Activated T-helper 1 cell treated with anti-CD3 and anti-CD28 coated beads, Interleukin-12 subunit alpha, Interleukin-12 subunit beta, Interleukin-2, Interleukin-4 antibody, amounts not matched to agents 30 ng/mL and 10 ng/mL and 1 ng/mL, durations not matched to agents 14 hours and 24 hours and 36 hours (primary cell): Measurements from ENCODE around the gene PRR4. TPM values are rescaled to one million over a fixed set of nuclear protein-coding genes. Genes with fewer than 3 reads are reported as not detected.

Experiments
- DNase-seq: peaks from one replicate; pipeline ENCODE4 v3.0.0; 2021; ENCODE audit warnings: low spot score
- H3K27ac Mint-ChIP-seq: one replicate; pipeline ENCODE4 v1.8.0; 2021; ENCODE audit warnings: mild to moderate bottlenecking, mixed read lengths
- H3K27me3 Mint-ChIP-seq: one replicate; pipeline ENCODE4 v1.8.0; 2022; ENCODE audit warnings: mild to moderate bottlenecking, moderate library complexity, mixed read lengths; ENCODE audit not compliant: insufficient read depth
- H3K36me3 Mint-ChIP-seq: one replicate; pipeline ENCODE4 v1.8.0; 2021; ENCODE audit warnings: low read depth, mixed read lengths
- H3K4me1 Mint-ChIP-seq: one replicate; pipeline ENCODE4 v1.8.0; 2021; ENCODE audit warnings: low read depth, mixed read lengths
- H3K4me3 Mint-ChIP-seq: one replicate; pipeline ENCODE4 v1.8.0; 2021; ENCODE audit warnings: mild to moderate bottlenecking, moderate library complexity, mixed read lengths
- H3K9me3 Mint-ChIP-seq: one replicate; pipeline ENCODE4 v1.8.0; 2021; ENCODE audit warnings: mixed read lengths
- intact Hi-C: fragments of 100-400 bp; cut with micrococcal nuclease; formaldehyde crosslinking; loops from one replicate; pipeline ENCODE4 v1.15.1; 2024
- total RNA-seq: library from RNA; stranded (reverse); gene quantifications from 2 replicates; pipeline ENCODE4 v1.2.3, GENCODE V29; 2022

The PRR4 gene, protein sequence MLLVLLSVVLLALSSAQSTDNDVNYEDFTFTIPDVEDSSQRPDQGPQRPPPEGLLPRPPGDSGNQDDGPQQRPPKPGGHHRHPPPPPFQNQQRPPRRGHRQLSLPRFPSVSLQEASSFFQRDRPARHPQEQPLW
- total RNA-seq = 1.9 and 3.6 TPM in 2 replicates

DNA sequence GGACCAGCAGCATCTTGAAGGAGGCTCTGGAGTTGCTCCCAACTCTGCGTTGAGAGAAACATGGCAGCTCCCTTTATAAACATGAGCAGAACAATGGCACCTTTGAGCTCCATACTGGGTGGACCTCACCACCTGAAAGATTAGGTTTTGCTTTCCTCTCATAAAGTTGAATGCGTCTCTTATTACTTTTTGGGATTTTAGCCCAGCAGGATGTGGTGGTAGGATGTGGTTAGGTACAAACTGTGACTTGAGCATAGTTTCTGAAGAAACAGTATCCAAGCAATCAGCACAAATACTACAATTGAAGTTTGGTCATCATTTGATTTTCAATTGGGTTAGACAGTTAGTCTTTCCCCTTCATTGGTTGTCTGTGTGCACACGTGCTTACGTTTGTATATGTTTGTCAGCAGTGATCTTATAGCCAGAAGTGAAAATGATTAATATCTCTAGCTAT, at the start of gene PRR4:
Gene PRR4 (minus strand): TSS at position 51 of the 454 bp plus-strand sequence. CDS start 38 bp downstream, at position 13.
- H3K9me3 Mint-ChIP-seq = peaks cover under 1% of the 10 kb centered on the region

DNA sequence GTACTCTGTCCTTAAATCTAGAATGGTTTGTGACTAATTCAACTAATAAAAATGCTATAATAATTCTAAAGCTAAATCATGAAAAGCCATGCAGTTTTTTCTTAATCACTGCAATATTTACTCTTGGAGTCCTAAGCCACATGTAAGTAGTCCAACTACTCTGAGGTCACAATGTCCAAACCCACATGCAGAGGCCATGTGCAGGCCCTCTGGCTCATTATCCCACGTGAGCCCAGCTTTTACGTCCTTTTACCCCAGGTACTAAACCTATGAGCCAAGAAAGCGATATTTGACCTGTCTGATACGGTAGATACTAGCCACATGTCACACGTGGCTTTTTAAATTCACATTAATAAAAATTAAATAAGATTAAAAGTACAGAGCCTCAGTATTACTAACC, 47.6 kb upstream of the PRR4 start:
- no peaks in the 10 kb centered on the region for H3K4me1 Mint-ChIP-seq
- DNase-seq = no peak
- H3K27ac Mint-ChIP-seq = no peak overlapping the region

More for the DNA sequence above, at the start of gene PRR4:
- peak; percentile 37 for DNase-seq
- no peaks in the 10 kb centered on the region for H3K27me3 Mint-ChIP-seq
- intact Hi-C loops = no loop called here
- H3K36me3 Mint-ChIP-seq = peaks cover 5% of the 10 kb centered on the region
- peaks cover 34% of the 10 kb centered on the region for H3K4me1 Mint-ChIP-seq
- H3K27ac Mint-ChIP-seq = no peak within 1 kb of the TSS
- no peak within 1 kb of the TSS for H3K4me3 Mint-ChIP-seq

DNA sequence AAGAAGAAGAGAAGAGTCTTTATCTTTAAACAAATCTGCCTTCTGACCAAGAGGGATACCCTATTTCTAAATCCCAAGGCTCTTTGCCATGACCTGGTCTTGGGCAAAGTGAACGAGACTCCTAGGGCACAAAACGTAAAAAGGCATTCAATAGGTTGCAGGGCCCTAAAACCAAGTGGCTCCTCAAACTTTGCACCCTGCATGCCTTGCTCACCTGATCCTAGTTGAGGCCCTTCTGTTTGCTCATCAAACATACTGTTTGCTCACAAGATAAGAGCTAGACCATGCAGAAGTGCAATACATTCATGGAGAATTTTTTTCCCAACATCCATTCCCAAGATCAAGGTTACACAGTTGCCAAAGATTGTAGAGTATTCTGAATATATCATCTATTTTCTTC, 42.7 kb upstream of the PRR4 start:
- no peak for DNase-seq
- Mint-ChIP-seq H3K27me3 (no peaks in the 10 kb centered on the region), H3K4me1 (no peaks in the 10 kb centered on the region), H3K27ac (no peak overlapping the region), H3K9me3 (no peaks in the 10 kb centered on the region), H3K36me3 (no peaks in the 10 kb centered on the region), H3K4me3 (no peak overlapping the region)
- intact Hi-C loops = no loop called here

More for the DNA sequence above, 47.6 kb upstream of the PRR4 start:
- Mint-ChIP-seq H3K4me3 (no peak overlapping the region), H3K27me3 (no peaks in the 10 kb centered on the region), H3K9me3 (peaks cover 2% of the 10 kb centered on the region), H3K36me3 (no peaks in the 10 kb centered on the region)
- intact Hi-C loops = no loop called here

DNA sequence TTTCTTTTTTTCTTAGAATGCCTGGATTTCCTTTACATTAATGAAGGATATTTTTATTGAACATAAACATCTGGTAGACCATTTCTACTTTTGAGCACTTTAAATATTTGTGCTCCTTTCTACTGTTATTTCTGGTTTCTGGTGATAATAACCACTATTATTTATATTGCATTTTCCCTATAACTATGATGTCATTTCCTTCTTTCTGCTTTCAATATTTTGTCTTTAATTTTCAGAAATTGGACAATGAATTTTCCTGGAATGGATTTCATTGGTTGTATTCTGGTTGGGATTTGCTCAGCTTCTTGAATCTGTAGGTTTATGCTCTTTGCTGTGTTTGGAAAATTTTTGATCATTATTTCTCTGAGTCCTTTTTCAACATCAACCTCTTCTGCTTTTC, 40.0 kb upstream of the PRR4 start:
- H3K27ac Mint-ChIP-seq = no peak overlapping the region
- H3K27me3 Mint-ChIP-seq = no peaks in the 10 kb centered on the region
- H3K9me3 Mint-ChIP-seq = no peaks in the 10 kb centered on the region
- H3K36me3 Mint-ChIP-seq = no peaks in the 10 kb centered on the region
- no peaks in the 10 kb centered on the region for H3K4me1 Mint-ChIP-seq
- intact Hi-C loops = no loop called here
- DNase-seq = no peak
- H3K4me3 Mint-ChIP-seq = no peak overlapping the region

DNA sequence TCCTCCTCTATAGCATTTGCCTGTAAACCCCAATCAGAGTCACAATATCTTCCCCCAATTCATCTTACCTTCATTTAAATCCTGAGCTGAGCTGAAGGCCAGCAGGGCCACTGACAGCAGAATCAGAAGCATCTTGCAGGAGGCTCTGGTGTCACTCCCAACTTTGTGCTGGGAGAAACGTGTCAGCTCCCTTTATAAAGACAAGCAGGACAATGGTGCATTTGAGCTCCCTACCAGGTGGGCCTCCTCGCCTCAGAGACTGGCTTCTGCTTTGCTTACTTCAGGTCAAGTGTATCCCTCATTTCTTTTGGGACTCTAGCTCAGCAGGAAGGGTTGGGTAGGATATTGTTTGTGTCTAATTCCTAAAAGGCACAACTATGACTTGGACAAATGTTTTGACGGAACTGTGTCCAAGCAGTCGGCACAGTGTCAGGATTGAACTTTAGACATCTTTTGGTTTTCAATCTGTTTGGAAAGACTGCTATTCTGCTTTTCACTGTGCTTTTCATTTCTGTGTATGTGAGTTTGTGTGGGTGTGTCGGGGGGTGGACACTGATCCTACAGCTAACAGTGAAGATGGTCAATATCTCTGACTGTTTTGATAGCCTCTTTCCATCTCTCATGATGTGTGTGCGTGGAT, 34.9 kb upstream of the PRR4 start, which contains the start of gene PRH1:
Gene PRH1 (minus strand): TSS at position 170 of the 640 bp plus-strand sequence. CDS start 38 bp downstream, at position 132.
- Mint-ChIP-seq H3K9me3 (no peaks in the 10 kb centered on the region), H3K27ac (no peak within 1 kb of the TSS), H3K4me1 (no peaks in the 10 kb centered on the region), H3K36me3 (peaks cover 1% of the 10 kb centered on the region), H3K27me3 (no peaks in the 10 kb centered on the region), H3K4me3 (no peak within 1 kb of the TSS)
- intact Hi-C loops = no loop called here
- DNase-seq = no peak

DNA sequence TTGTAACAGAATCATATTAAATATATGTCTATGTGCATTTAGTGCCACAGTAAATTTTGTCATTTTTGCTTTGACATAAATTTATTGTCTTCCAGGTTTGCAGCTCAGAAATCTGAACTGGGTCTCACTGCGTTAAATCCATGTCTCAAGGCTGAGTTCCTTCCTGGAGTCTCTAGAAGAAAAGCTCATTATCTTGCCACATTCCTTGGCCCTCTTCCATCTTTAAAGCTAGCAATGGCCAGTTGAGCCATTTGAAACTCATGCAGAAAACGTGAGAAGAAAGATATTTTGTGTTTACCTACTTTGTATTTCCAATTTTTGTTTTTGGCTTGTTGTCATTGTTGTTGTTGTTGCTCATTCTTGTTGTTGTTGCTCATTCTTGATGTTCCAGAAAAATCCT, 24.1 kb upstream of the PRR4 start:
- Mint-ChIP-seq H3K9me3 (no peaks in the 10 kb centered on the region), H3K27ac (no peak overlapping the region), H3K27me3 (no peaks in the 10 kb centered on the region), H3K4me1 (no peaks in the 10 kb centered on the region), H3K36me3 (no peaks in the 10 kb centered on the region), H3K4me3 (no peak overlapping the region)
- DNase-seq = no peak
- intact Hi-C loops = no loop called here

DNA sequence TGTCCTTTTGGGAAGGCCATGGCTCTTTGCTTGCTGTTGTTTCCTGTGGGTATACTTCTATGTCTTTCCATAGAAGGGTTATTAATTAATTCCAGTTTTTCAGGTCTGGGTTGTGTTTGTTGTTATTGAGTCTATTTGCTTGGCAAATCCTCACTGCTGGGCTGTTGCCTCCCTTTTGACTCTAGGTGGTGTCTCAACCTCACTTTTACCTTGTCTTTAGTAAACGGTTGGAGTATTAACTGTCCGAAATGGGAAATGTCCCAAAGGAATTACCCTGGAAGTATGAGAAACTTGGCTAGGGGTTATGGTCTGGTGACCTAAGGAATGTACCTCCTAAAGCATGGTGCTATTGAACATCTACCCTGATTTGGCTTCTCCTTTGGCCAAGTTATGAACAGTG, 18.1 kb upstream of the PRR4 start:
- Mint-ChIP-seq H3K36me3 (no peaks in the 10 kb centered on the region), H3K4me1 (no peaks in the 10 kb centered on the region), H3K4me3 (no peak overlapping the region), H3K27me3 (no peaks in the 10 kb centered on the region), H3K9me3 (peaks cover 2% of the 10 kb centered on the region), H3K27ac (no peak overlapping the region)
- DNase-seq = no peak
- intact Hi-C loops = no loop called here

DNA sequence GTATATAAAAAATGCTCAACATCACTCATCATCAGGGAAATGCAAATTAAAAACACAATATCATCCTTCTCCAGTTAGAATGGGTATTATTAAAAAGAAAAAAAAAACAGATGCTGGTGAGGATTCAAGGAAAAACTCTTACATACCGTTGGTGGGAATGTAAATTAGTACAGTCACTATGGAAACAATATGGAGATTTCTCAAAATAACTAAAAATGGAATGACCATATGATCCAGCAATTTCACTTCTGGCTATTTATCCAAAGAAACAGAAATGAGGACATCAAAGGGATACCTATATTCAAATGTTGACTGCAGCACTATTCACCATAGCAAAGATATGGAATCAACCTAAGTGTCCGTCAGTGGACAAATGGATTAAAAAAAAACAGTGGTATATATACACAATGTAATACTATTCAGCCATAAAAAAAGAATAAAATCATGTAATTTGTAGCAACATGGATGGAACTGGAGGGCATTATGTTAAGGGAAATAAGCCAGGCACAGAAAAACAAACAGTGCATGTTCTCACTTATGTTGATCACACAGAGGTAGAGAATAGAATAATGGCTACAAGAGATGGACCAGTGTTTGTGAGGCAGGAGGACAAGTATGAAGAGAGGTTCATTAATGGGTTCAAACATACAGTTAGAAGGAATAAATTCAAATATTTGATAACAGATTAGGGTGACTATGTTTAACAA, 14.4 kb upstream of the PRR4 start:
- H3K27me3 Mint-ChIP-seq = no peaks in the 10 kb centered on the region
- intact Hi-C loops = no loop called here
- peaks cover 12% of the 10 kb centered on the region for H3K36me3 Mint-ChIP-seq
- H3K9me3 Mint-ChIP-seq = peaks cover 25% of the 10 kb centered on the region
- H3K27ac Mint-ChIP-seq = no peak overlapping the region
- no peak for DNase-seq
- H3K4me3 Mint-ChIP-seq = no peak overlapping the region
- no peaks in the 10 kb centered on the region for H3K4me1 Mint-ChIP-seq

DNA sequence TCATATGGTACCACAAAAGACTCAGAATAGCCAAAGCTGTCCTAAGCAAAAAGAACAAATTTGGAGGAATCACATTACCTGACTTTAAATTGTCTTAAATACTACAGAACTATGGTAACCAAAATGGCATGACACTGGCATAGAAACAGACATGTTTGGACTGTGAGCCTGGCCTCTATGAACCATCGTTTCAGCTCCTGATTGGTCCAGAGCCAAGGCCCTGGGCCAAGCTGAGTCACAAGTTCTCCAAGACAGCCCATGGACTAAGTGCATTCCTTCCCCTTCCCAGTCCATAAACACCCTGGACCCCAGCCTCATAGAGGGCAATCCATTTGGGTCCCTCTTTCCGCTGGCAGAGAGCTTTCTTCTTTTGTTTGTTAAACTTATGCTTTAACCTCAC, 12.1 kb upstream of the PRR4 start:
- DNase-seq = no peak
- Mint-ChIP-seq H3K4me3 (no peak overlapping the region), H3K27ac (no peak overlapping the region), H3K27me3 (no peaks in the 10 kb centered on the region), H3K36me3 (peaks cover 17% of the 10 kb centered on the region), H3K4me1 (no peaks in the 10 kb centered on the region), H3K9me3 (peaks cover 45% of the 10 kb centered on the region)
- intact Hi-C loops = no loop called here

DNA sequence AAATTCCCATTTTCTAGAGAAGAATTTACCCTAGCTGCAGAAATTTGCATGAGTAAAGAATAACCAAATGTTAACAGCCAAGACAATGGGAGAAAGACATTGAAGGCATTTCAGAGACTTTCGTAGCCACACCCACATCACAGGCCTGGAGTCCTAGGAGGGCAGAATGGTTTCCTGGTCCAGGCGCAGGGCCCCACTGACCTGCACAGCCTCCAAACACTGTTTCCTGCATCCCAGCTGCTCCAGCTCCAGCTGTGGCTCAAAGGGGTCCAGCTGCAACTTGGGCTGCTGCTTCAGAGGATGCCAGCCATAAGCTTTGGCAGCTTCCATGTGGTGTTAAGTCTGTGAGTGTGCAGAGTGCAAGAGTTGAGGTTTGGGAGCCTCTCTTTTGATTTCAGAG, 6.5 kb upstream of the PRR4 start:
- DNase-seq = no peak
- Mint-ChIP-seq H3K27ac (no peak overlapping the region), H3K27me3 (no peaks in the 10 kb centered on the region), H3K4me1 (peaks cover 12% of the 10 kb centered on the region), H3K36me3 (peaks cover 24% of the 10 kb centered on the region), H3K4me3 (no peak overlapping the region), H3K9me3 (peaks cover 47% of the 10 kb centered on the region)
- intact Hi-C loops = no loop called here

DNA sequence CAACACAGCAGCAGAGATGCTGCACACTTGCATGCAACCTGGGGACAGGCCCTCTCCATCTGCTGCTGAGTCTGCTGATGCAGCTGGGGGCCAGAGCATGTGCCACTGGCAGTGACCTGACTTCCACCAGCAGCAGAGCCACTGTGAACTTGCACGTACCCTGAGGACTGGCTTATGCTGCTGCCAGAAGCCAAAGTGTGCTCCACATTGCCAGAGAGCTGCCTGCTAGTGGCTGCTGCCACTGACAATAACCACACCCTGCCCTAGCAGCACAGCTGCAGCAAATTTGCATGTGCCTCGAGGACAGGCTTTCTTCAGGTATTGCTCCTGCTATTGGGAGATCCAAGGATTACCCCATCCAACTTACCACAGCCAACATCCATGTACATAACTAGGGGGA, 4.5 kb upstream of the PRR4 start:
- no peaks in the 10 kb centered on the region for H3K27me3 Mint-ChIP-seq
- no peak overlapping the region for H3K4me3 Mint-ChIP-seq
- no peak for DNase-seq
- H3K4me1 Mint-ChIP-seq = peaks cover 33% of the 10 kb centered on the region
- H3K27ac Mint-ChIP-seq = no peak overlapping the region
- intact Hi-C loops = no loop called here
- H3K36me3 Mint-ChIP-seq = peaks cover 16% of the 10 kb centered on the region
- peaks cover 33% of the 10 kb centered on the region for H3K9me3 Mint-ChIP-seq

DNA sequence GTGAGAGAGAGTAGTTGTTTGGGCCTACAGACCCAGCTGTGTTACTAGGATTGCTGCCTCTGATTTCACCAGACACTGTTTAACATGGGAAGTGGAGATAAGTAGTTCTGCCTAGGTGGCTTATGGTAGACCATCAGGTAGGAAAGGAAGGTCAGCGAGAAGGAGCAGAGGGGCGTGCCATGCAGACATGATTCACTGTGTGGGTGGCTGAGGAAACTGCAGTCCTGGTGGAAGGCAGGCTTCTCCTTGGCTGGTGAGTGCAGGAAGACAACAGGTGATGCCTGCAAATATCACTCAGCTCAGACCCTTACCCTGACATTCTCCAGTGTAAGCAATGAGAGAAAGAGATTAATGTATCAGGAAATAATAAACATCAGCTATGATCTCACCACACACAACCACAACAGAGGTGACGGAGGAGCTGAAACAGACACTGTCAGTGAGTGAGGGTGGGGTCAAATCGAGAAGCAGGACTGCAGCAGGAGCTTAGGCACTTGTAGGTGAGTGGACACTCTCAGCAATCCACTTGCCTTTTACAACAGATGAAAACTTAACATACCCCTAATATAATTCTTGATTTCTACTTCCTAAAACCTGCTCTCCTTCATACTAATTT, 2.1 kb upstream of the PRR4 start:
- Mint-ChIP-seq H3K36me3 (peaks cover 10% of the 10 kb centered on the region), H3K27me3 (no peaks in the 10 kb centered on the region), H3K27ac (no peak overlapping the region), H3K4me3 (no peak overlapping the region), H3K4me1 (peaks cover 34% of the 10 kb centered on the region), H3K9me3 (peaks cover 12% of the 10 kb centered on the region)
- no peak for DNase-seq
- intact Hi-C loops = no loop called here

DNA sequence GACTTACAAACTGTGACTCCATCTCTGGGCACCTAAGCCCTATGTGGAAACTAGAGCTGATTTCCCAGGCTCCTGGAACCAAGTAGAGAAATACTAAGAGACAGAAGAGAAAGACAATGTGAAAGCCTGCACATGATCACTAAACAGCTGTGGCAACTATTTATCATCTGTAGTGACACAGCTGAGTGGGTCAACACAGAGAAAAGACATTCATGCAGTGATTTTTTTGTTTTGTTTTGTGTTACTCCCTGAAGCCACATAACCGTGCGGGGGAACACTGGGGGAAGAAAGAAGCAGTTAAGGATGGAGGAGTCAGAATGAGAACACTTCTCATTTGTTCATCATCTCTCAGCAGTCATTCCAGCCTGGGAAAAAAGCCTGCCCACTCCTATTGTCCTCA, 1.5 kb downstream of the PRR4 start:
- Mint-ChIP-seq H3K27ac (no peak overlapping the region), H3K4me3 (no peak overlapping the region), H3K4me1 (peaks cover 34% of the 10 kb centered on the region), H3K36me3 (peaks cover 5% of the 10 kb centered on the region), H3K9me3 (no peaks in the 10 kb centered on the region), H3K27me3 (no peaks in the 10 kb centered on the region)
- intact Hi-C loops = no loop called here
- DNase-seq = no peak
